GM12878 (cell line): ENCODE results near the gene DRICH1. TPM values are rescaled to one million over a fixed set of nuclear protein-coding genes. Genes with fewer than 3 reads are reported as not detected.
"Not testable (repeated sequence)": the region's sequence is repeated elsewhere in the genome, so short reads cannot be mapped to it uniquely, and the experiment has no call there.

ENCODE experiments used
- ATAC-seq: fragments of 200-7000 bp; cut with Tn5 transposase; 3 replicates; pipeline ENCODE4 v1.9.1; 2020; ENCODE audit warnings: mild to moderate bottlenecking, moderate library complexity
- BruUV-seq: library from RNA; stranded (reverse); fragments of 400-500 nt; replicated peaks from 2 replicates; lab custom pipeline; 2021; lab: Mats Ljungman, UMichigan
- CTCF ChIA-PET: fragments of 300-600 bp; sonication (Branson Sonifier 250); formaldehyde crosslinking; extraction: SDS; loops from one replicate; lab custom pipeline; 2021; ENCODE audit warnings: inconsistent platforms; lab: Yijun Ruan, JAX
- POLR2A ChIA-PET: fragments of 350-600 bp; formaldehyde crosslinking; extraction: SDS; loops from one replicate; lab custom pipeline; 2021; ENCODE audit warnings: inconsistent platforms; lab: Charles Lee
- RAD21 ChIA-PET: fragments of 300-600 bp; sonication (Branson Sonifier 250); formaldehyde crosslinking; loops from one replicate; lab custom pipeline; 2023; ENCODE audit warnings: antibody characterized with exemption; ENCODE audit not compliant: unreplicated experiment; lab: Charles Lee
- SMC1A ChIA-PET: fragments of 300-600 bp; sonication (Branson Sonifier 250); formaldehyde crosslinking; loops from one replicate; lab custom pipeline; 2023; ENCODE audit not compliant: unreplicated experiment, uncharacterized antibody; lab: Charles Lee
- DNase-seq: peaks from one replicate; pipeline ENCODE4 v3.0.0-alpha.2; 2011; ENCODE audit warnings: low read depth, low spot score
- FAIRE-seq: peaks from 3 replicates; lab custom pipeline; 2011; peaks lifted over from hg19 to GRCh38; lab: Jason Lieb, UNC
- H2AFZ ChIP-seq: 2 replicates; pipeline ENCODE4 v1.6.0; 2011; ENCODE audit warnings: low read depth, low read length, control low read depth; ENCODE audit not compliant: control insufficient read depth
- H3K27ac ChIP-seq: 2 replicates; pipeline ENCODE4 v1.5.1; 2011; ENCODE audit warnings: control low read depth; ENCODE audit not compliant: control insufficient read depth, insufficient read depth
- H3K27me3 ChIP-seq, 2 experiments: replicated peaks in 1 of 2; 2 replicates each; pipeline versions ENCODE4 v1.6.0 to v1.6.1; 2011; ENCODE audit warnings: low read length in 1 of 2; ENCODE audit not compliant: control insufficient read depth in 2 of 2, insufficient read depth in 2 of 2
- H3K36me3 ChIP-seq, 2 experiments: 2 replicates each; pipeline ENCODE4 v1.5.1; 2011; ENCODE audit warnings: low read length in 1 of 2; ENCODE audit not compliant: control insufficient read depth in 2 of 2, insufficient read depth in 2 of 2
- H3K4me1 ChIP-seq: 2 replicates; pipeline ENCODE4 v1.6.1; 2011; ENCODE audit warnings: mild to moderate bottlenecking, low read length, moderate library complexity, mixed read lengths; ENCODE audit not compliant: control insufficient read depth, insufficient read depth
- H3K4me2 ChIP-seq: 2 replicates; pipeline ENCODE4 v1.6.0; 2011; ENCODE audit warnings: control low read depth; ENCODE audit not compliant: control insufficient read depth, insufficient read depth
- H3K4me3 ChIP-seq: fragments of 200-600 bp; sonication (generic); 2 replicates; pipeline ENCODE4 v1.5.1; 2016
- H3K79me2 ChIP-seq: 2 replicates; pipeline ENCODE4 v1.6.0; 2011; ENCODE audit warnings: low read length; ENCODE audit not compliant: control insufficient read depth, insufficient read depth
- H3K9ac ChIP-seq: 2 replicates; pipeline ENCODE4 v1.8.0; 2011; ENCODE audit warnings: low read length, control low read depth, mixed read lengths; ENCODE audit not compliant: control insufficient read depth, insufficient read depth
- H3K9me3 ChIP-seq: replicated peaks from 3 replicates; pipeline ENCODE4 v1.5.1; 2011; ENCODE audit warnings: mild to moderate bottlenecking, low read length; ENCODE audit not compliant: control insufficient read depth, insufficient read depth
- H4K20me1 ChIP-seq: 2 replicates; pipeline ENCODE4 v1.6.0; 2011; ENCODE audit not compliant: control insufficient read depth, insufficient read depth
- SREBF1 ChIP-seq: IDR thresholded peaks from 2 replicates; pipeline ENCODE4 v1.6.1; 2012; ENCODE audit warnings: mild to moderate bottlenecking, low read length
- WGBS: methylation state at CpG from one replicate; pipeline ENCODE4 v1.1.6; 2016; ENCODE audit warnings: low lambda C conversion rate; ENCODE audit not compliant: insufficient replicate concordance, insufficient coverage; ENCODE audit errors: missing lambda C conversion rate; 5-methylcytosine and 5-hydroxymethylcytosine counted together
- in situ Hi-C: fragments of 300-500 bp; cut with MboI; formaldehyde crosslinking; loops from 9 replicates; pipeline ENCODE4 v1.14.3; 2018; ENCODE audit warnings: mixed read lengths
- intact Hi-C: fragments of 100-400 bp; cut with micrococcal nuclease; formaldehyde crosslinking; loops from one replicate; pipeline ENCODE4 v1.14.2; 2022; ENCODE audit not compliant: unreplicated experiment
- polyA plus RNA-seq, 11 experiments: library from polyadenylated mRNA; depleted of rRNA in 4 of 11; unstranded in 6 of 11; stranded (reverse) in 5 of 11; fragments of >200 nt; fragmentation: Nextera tagmentation in 4 of 11; fragmentation: Illumina TruSeq in 1 of 11; extraction: Ambion mirVana in 4 of 11; extraction: Trizol in 1 of 11; gene quantifications; 1 replicate in 1 of 11; 2 replicates in 10 of 11; pipeline versions ENCODE4 v1.2.1 to v1.2.3, GENCODE V29; 2011 to 2016; ENCODE audit warnings: inconsistent platforms in 2 of 11, missing spikeins in 2 of 11, low read depth in 1 of 11
- total RNA-seq, 4 experiments: library from RNA; depleted of rRNA in 3 of 4; stranded (reverse); fragments of >200 nt in 3 of 4; fragmentation: Illumina TruSeq in 1 of 4; extraction: Trizol in 1 of 4; gene quantifications; 2 replicates each; pipeline versions ENCODE4 v1.2.1 to v1.2.3, GENCODE V29; 2013 to 2021
- TF ChIP-seq, protein P1 (sequence below): fragments of 450-650 bp; IDR thresholded peaks from 2 replicates; pipeline ENCODE4 v1.6.1; 2017; ENCODE audit warnings: mild to moderate bottlenecking

Gene DRICH1
- total and polyA plus RNA-seq, 10 of the 15 experiments (the other 5 are each of a cell fraction or from before 2014, with no cell fraction given): not detected

DNA sequence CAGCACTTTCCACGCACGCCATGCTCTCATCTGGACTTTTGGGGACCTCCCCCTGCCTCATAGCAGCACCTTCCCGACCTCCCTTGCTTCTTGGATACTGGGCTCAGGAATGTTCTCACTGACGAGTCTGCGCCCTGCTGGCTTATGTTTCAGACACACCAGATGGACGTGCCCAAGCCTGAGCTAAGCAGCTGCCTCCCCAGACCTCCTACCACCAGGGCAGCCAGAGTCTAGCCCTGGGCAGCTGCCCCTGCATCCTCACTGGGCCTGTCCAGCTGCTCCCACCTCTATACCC lies 45.5 kb upstream of the DRICH1 start:
- RAD21 ChIA-PET: no interaction called here
- POLR2A ChIA-PET: interaction anchor here (1.5 kb wide), 1 partner anchor 9 kb away, joined by 4 read pairs; no protein-coding TSS in a partner anchor
- no peak overlapping the region for H3K4me2 ChIP-seq
- 96% methylated on average over 6 of the region's 6 CpGs for WGBS
- H3K27me3 ChIP-seq: no peaks in the 10 kb centered on the region
- no peak overlapping the region for H3K4me3 ChIP-seq
- DNase-seq: no peak
- SMC1A ChIA-PET: no interaction called here
- intact Hi-C loops: no loop called here
- BruUV-seq: TSS peak; percentile 28
- no peak overlapping the region for H2AFZ ChIP-seq
- H4K20me1 ChIP-seq: no peaks in the 10 kb centered on the region
- TF ChIP-seq SREBF1: no peak
- TF ChIP-seq, protein P1, sequence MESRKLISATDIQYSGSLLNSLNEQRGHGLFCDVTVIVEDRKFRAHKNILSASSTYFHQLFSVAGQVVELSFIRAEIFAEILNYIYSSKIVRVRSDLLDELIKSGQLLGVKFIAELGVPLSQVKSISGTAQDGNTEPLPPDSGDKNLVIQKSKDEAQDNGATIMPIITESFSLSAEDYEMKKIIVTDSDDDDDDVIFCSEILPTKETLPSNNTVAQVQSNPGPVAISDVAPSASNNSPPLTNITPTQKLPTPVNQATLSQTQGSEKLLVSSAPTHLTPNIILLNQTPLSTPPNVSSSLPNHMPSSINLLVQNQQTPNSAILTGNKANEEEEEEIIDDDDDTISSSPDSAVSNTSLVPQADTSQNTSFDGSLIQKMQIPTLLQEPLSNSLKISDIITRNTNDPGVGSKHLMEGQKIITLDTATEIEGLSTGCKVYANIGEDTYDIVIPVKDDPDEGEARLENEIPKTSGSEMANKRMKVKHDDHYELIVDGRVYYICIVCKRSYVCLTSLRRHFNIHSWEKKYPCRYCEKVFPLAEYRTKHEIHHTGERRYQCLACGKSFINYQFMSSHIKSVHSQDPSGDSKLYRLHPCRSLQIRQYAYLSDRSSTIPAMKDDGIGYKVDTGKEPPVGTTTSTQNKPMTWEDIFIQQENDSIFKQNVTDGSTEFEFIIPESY: no peak
- no peak for FAIRE-seq
- in situ Hi-C loops: no loop called here
- no peaks in the 10 kb centered on the region for H3K79me2 ChIP-seq
- CTCF ChIA-PET: no interaction called here
- H3K27ac ChIP-seq: no peak overlapping the region
- no peak for ATAC-seq
- H3K9me3 ChIP-seq: no peaks in the 10 kb centered on the region
- peaks cover 1 to 4% of the 10 kb centered on the region in 2 experiments; a peak in 2 of 4 replicates for H3K36me3 ChIP-seq
- H3K4me1 ChIP-seq: no peaks in the 10 kb centered on the region
- no peak overlapping the region for H3K9ac ChIP-seq

DNA sequence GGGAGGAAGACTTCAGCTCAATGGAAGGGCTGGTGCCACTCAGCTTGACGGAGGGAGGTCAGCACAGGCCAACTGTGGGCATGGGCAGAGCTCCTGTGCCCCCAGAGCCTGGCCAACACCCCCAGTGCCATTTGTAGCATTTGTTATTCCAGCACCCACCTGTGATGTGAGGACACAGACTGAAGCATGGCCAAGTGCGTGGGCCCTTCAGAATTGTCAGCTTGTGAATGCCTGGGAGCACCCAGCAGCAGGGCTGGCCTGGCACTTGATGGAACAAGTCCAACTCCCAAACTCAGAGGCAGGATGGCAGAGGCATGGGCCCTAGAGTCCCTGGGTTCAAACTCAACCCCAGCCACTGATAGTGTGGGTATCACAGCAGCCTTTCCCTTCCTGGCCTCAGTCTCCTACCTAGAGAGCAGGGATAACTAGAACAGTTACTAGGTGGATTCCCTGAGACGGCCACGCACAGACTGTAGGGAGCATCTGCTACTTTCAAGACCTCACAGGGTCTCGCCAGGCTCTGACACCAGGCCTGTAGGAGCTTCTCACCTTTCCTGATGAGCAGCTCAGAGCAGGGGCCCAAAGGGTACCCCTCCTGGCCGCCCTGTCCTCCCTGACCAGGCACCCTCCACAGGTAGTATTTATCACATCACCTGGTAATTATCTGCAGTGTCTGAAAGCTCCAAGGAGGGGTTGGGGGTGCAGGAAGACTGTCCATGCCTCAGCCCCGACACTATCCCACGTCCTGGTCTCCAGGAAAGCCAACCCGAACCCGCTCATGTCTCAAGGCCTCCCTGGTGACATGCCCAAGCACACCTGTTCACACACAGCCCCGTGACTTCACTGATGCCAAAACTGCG lies 45.0 kb upstream of the DRICH1 start:
- H3K27ac ChIP-seq, H3K9ac ChIP-seq, intact Hi-C loops, H3K4me1 ChIP-seq, H3K4me2 ChIP-seq, ATAC-seq, SMC1A ChIA-PET, H3K27me3 ChIP-seq, H3K36me3 ChIP-seq, H3K9me3 ChIP-seq, H3K4me3 ChIP-seq, in situ Hi-C loops, DNase-seq, CTCF ChIA-PET, H2AFZ ChIP-seq, H4K20me1 ChIP-seq, FAIRE-seq, H3K79me2 ChIP-seq, RAD21 ChIA-PET, BruUV-seq: not testable (repeated sequence)
- WGBS: 93% methylated on average over 12 of the region's 12 CpGs
- POLR2A ChIA-PET: interaction anchor here (1.5 kb wide), 1 partner anchor 10 kb away, joined by 4 read pairs; no protein-coding TSS in a partner anchor
